AG09309 (cell line): Measurements from ENCODE around the gene CTDNEP1.

Source experiments
- DNase-seq: peaks from one replicate; pipeline ENCODE4 v3.0.0-alpha.2; 2010; ENCODE audit warnings: low read depth
- H3K4me3 ChIP-seq: 2 replicates; pipeline ENCODE4 v1.5.1; 2011; ENCODE audit warnings: mild to moderate bottlenecking, low read depth, low read length, moderate library complexity; ENCODE audit not compliant: control insufficient read depth
- TF ChIP-seq, protein P1 (sequence below): IDR thresholded peaks from 2 replicates; pipeline ENCODE4 v1.5.1; 2011; ENCODE audit warnings: mild to moderate bottlenecking, low read depth, low read length, inconsistent platforms; ENCODE audit not compliant: insufficient read depth, control insufficient read depth; ENCODE audit errors: missing control alignments

The CTDNEP1 gene

DNA sequence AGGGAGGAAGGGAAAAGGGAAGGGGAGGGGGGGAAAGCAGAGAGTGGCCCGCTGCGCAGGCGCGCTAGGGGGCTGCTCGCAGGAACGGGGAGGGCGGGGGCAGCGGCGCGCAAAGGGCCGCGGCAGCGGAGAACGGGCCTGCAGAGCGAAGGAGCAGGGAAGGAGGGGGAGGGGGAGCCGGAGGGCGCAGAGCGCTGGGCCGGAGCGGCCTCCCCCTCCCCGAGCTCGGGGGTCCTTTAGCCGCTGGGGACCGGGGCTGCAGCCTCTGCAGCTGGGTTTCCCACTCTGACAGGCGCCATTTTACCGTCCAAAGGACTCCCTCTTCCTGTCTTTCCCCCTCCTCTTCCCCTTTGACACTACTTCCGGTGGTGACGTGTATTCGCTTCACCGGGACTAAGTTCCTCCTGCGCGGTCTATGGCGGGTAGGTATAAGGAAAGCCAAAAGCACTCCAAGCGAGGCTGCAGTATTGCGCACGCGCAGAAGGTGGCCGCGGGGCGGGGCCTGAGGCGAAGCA, at the start of gene CTDNEP1:
CTDNEP1 (minus strand) TSS at position 74 of the 515 bp plus-strand sequence. CDS start 438 bp downstream, outside the sequence.
- peak; percentile 99 for DNase-seq
- TF ChIP-seq, protein P1, sequence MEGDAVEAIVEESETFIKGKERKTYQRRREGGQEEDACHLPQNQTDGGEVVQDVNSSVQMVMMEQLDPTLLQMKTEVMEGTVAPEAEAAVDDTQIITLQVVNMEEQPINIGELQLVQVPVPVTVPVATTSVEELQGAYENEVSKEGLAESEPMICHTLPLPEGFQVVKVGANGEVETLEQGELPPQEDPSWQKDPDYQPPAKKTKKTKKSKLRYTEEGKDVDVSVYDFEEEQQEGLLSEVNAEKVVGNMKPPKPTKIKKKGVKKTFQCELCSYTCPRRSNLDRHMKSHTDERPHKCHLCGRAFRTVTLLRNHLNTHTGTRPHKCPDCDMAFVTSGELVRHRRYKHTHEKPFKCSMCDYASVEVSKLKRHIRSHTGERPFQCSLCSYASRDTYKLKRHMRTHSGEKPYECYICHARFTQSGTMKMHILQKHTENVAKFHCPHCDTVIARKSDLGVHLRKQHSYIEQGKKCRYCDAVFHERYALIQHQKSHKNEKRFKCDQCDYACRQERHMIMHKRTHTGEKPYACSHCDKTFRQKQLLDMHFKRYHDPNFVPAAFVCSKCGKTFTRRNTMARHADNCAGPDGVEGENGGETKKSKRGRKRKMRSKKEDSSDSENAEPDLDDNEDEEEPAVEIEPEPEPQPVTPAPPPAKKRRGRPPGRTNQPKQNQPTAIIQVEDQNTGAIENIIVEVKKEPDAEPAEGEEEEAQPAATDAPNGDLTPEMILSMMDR: no peak
- H3K4me3 ChIP-seq: peak within 1 kb of the TSS; percentile 79

DNA sequence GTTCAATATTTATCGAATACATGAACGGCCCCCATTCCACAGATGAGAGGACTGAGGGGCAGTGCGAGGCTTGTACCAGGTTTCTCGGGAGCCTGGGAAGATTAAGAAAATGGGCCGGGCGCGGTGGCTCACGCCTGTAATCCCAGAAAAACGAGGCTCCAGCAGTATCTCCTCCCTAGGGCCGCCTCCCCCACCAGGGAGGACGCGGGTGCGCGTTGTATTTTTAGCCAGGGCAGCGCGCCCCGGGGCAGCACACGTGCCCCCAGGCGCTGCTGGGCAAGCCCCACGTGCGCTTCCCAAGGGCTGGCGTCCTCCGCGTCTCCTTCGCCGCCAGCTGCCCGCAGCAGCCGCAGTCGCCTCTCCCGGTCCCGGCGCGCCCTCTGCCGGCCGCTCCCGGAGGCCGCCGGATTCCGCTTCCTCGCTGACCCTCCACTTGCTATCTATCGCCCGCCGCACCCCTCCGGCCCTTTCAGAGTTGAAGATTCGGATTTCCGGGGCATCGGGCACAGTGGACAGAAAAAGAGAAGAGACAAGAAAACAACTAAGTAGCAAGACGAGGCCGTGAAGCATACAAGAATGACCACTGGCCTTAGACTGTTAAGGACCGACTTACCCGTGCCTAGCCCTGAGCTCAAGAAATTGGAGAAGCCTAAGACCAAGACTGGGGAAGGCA, 44.8 kb upstream of the CTDNEP1 start:
- DNase-seq: no peak
- H3K4me3 ChIP-seq: no peak overlapping the region; the same call in 1 of the 2 replicates
- TF ChIP-seq, protein P1: peak; percentile 79

DNA sequence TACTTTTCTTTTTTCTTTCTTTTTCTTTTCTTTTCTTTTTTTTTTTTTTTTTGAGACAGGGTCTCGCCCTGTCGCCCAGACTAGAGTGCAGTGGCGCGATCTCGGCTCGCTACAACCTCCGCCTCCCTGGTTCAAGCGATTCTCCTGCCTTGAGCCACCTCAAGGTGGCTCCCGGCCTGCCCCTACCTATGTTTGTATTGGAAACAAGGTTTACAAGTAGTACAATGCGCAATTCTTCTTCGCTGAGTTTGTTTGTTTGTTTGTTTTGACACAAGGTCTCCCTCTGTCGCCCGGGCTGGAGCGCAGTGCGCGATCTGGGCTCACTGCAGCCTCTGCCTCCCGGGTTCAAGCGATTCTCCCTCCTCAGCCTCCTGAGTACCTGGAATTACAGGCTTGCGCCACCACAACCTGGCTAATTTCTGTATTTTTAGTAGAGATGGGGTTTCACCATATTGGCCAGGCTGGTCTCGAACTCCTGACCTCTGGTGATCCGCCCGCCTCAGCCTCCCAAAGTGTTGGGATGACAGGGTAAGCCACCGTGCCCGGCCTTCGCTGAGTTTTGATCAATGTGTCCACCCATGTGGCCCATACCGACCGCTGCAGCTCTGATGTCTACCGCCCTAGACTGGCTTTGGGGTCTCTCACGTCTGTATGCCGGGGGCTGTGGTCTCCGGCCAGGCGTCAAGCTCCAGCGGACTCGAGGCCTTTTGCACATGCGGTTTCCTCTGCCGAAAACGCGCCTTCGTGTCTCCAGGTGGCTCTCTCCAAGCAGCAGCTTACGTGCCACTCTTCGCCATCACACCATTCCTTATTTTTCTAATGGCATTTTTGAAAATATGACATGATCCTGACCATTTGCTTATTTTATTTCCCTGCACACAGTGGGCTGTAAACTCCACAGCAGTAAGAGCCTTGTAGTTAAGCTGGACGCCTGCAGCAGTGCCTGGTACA, 44.0 kb upstream of the CTDNEP1 start:
- no peak for DNase-seq
- H3K4me3 ChIP-seq: peak overlapping the region; percentile 21; the same call in 1 of the 2 replicates
- TF ChIP-seq, protein P1: no peak

DNA sequence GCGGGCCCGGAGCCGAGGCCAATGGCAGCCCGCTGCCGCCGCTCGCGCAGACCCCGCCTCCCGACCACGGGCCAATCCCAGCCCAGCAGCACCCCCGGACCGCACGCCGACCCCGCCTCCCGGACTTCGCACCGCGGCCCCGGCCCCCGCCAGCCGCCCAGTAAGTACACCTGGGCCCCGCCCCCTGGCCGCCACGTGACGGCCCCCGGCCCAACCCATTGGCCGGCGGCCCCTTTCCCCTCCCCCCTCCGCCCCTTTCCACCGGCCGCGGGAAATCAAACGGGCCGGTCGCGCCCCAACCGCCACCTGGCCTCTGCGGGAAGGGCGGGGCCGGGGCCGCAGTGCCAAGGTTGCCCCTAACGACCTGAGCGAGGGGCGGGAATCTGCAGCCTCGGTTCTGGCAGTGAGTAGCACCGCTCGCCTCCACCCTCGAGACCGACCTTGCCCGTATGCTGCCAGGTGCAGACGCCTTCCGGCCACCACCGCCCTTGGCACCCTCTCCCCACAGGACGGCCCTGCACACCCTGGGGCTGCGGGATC, 43.1 kb upstream of the CTDNEP1 start, which contains the start of gene YBX2:
YBX2 (minus strand) TSS at position 26 of the 540 bp plus-strand sequence. CDS start 139 bp downstream, outside the sequence.
- TF ChIP-seq, protein P1: no peak
- peak within 1 kb of the TSS; percentile 21 for H3K4me3 ChIP-seq
- no peak for DNase-seq

DNA sequence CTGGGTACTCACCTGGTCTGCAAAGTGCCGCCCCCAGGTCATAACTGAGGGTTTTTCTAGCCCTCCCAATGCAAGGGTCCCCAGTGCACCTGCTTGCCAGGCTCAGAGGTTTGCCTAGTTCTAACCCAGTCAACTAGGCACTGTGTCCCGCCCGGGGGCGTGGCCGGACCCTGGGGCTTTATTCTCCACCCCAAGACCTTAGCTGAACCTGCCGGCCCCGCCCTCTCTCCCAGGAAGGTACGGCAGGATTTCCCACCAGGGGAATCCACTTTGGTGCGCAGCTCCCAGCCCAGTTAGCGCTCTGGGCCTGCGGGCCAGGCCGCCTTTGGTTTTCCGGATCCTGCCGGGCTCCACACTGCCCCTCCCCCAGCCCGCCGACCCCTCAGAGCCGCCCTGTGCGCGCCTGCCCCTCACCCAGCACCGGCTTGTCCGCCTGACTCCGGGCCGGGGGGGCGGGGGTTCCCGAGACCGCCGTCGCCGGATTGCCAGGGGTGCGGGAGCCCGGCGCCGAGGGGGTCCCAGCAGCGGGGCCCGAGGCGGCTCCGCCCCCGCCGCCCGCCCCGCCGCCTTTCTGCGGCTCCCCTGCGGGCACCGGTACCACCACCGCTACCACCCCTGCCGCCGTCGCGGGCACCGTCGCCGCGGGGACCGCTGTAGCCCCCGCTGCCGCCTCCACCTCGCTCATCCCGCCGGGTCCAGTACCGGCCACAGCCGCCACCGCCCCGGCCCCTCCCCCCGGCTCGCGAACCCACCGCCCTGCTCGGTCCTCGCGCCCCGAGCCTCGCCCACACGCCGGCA, 42.5 kb upstream of the CTDNEP1 start:
- no peak for DNase-seq
- no peak overlapping the region for H3K4me3 ChIP-seq

More for the DNA sequence above, 42.5 kb upstream of the CTDNEP1 start:
- TF ChIP-seq, protein P1: no peak
